Panc1 (cell line): ENCODE results near the gene CD79A. TPM values are rescaled to one million over a fixed set of nuclear protein-coding genes. Genes with fewer than 3 reads are reported as not detected.
A peak's percentile ranks its signal among the peaks of the same experiment; 100 is the strongest.

Experiments used
- ATAC-seq: fragments of 200-7000 bp; cut with Tn5 transposase; 2 replicates; pipeline ENCODE4 v1.9.1; 2020; ENCODE audit warnings: mild to moderate bottlenecking, moderate library complexity
- BruUV-seq: library from RNA; stranded (reverse); fragments of 400-500 nt; replicated peaks from 2 replicates; lab custom pipeline; 2021; lab: Mats Ljungman, UMichigan
- CTCF ChIA-PET: fragments of 300-600 bp; sonication (Branson Sonifier 250); formaldehyde crosslinking; loops from one replicate; lab custom pipeline; 2022; ENCODE audit warnings: antibody characterized with exemption; lab: Charles Lee
- POLR2A ChIA-PET: fragments of 300-600 bp; sonication (Branson Sonifier 250); formaldehyde crosslinking; loops from one replicate; lab custom pipeline; 2022; ENCODE audit warnings: antibody characterized with exemption; lab: Charles Lee
- DNase-seq: peaks from one replicate; pipeline ENCODE4 v3.0.0-alpha.2; 2010; ENCODE audit warnings: low read depth, low spot score
- H3K27ac ChIP-seq: 2 replicates; pipeline ENCODE4 v1.5.1; 2011; ENCODE audit warnings: mild to moderate bottlenecking, low read length, inconsistent platforms
- H3K27me3 ChIP-seq: fragments of 200-500 bp; sonication (Bioruptor generic); 2 replicates; pipeline ENCODE4 v1.6.0; 2014; ENCODE audit warnings: low read length, inconsistent platforms; ENCODE audit not compliant: control insufficient read depth, insufficient read depth
- H3K36me3 ChIP-seq: fragments of 200-500 bp; sonication (Bioruptor generic); 2 replicates; pipeline ENCODE4 v1.5.1; 2014; ENCODE audit warnings: inconsistent platforms, mild to moderate bottlenecking, low read length, moderate library complexity; ENCODE audit not compliant: control insufficient read depth, insufficient read depth
- H3K4me1 ChIP-seq: 2 replicates; pipeline ENCODE4 v1.5.1; 2011; ENCODE audit warnings: inconsistent platforms, mild to moderate bottlenecking, low read length, moderate library complexity; ENCODE audit not compliant: control insufficient read depth, insufficient read depth
- H3K4me3 ChIP-seq, 2 experiments: 2 replicates each; pipeline ENCODE4 v1.5.1; 2011 to 2012; ENCODE audit warnings: low read depth in 2 of 2, low read length in 2 of 2, mild to moderate bottlenecking in 2 of 2, inconsistent platforms in 1 of 2, moderate library complexity in 1 of 2
- H3K9me3 ChIP-seq: fragments of 200-500 bp; sonication (Bioruptor generic); 2 replicates; pipeline ENCODE4 v1.5.1; 2014; ENCODE audit warnings: low read depth, mild to moderate bottlenecking, inconsistent platforms, low read length, moderate library complexity; ENCODE audit not compliant: control insufficient read depth, insufficient read depth
- POLR2AphosphoS5 ChIP-seq: IDR thresholded peaks from 2 replicates; pipeline ENCODE4 v1.6.1; 2012; ENCODE audit warnings: mild to moderate bottlenecking, low read depth, low read length, moderate library complexity
- SIN3A ChIP-seq: IDR thresholded peaks from 2 replicates; pipeline ENCODE4 v1.6.1; 2012; ENCODE audit warnings: low read depth, mild to moderate bottlenecking, low read length, moderate library complexity, borderline replicate concordance; ENCODE audit not compliant: insufficient read depth
- TCF7L2 ChIP-seq: IDR thresholded peaks from 2 replicates; pipeline ENCODE4 v1.6.1; 2011; ENCODE audit warnings: mild to moderate bottlenecking, low read depth, low read length, inconsistent platforms
- in situ Hi-C: cut with HindIII; loops from 2 replicates; pipeline ENCODE4 v1.10.0; 2016; ENCODE audit warnings: low sequenced_read_pairs, low pct_unique_long_range_greater_than_20kb
- intact Hi-C: fragments of 100-400 bp; cut with micrococcal nuclease; formaldehyde crosslinking; loops from one replicate; pipeline ENCODE4 v1.10.0; 2022; ENCODE audit not compliant: unreplicated experiment
- total RNA-seq: library from RNA; stranded (reverse); gene quantifications from one replicate; pipeline ENCODE4 v1.2.1, GENCODE V29; 2021; ENCODE audit not compliant: unreplicated experiment
- TF ChIP-seq, protein P1 (sequence below), 2 experiments: IDR thresholded peaks; 2 replicates each; pipeline ENCODE4 v1.6.1; 2011 to 2012; ENCODE audit warnings: low read depth in 2 of 2, control low read depth in 1 of 2, low read length in 1 of 2, mild to moderate bottlenecking in 1 of 2, moderate library complexity in 1 of 2; ENCODE audit not compliant: insufficient read depth in 1 of 2
- TF ChIP-seq, protein P2 (sequence below): fragments of 450-650 bp; IDR thresholded peaks from 2 replicates; pipeline ENCODE4 v1.5.1; 2017; ENCODE audit warnings: mild to moderate bottlenecking

The CD79A gene
- total RNA-seq, 1 experiment from 2014 or later: 0.59 TPM

GRCh38 chr19:41863209-41863931, 13.7 kb upstream of the CD79A start:
- Histone ChIP-seq H3K27me3 (no peaks in the 10 kb centered on the region), H3K9me3 (no peaks in the 10 kb centered on the region), H3K36me3 (peaks cover 30% of the 10 kb centered on the region), H3K4me1 (peaks cover 32% of the 10 kb centered on the region), H3K4me3 (no peak overlapping the region), H3K27ac (peak overlapping the region; percentile 39; the same call in 1 of the 2 replicates)
- ATAC-seq (no peak), DNase-seq (no peak)
- intact Hi-C loops: no loop called here
- ChIA-PET CTCF (no interaction called here), POLR2A (interaction anchor here (0.6 kb wide), 1 partner anchor 98 kb away, joined by 4 read pairs; no protein-coding TSS in a partner anchor)
- BruUV-seq: no TSS peak
- TF ChIP-seq TCF7L2 (no peak), POLR2AphosphoS5 (no peak), SIN3A (no peak)
- TF ChIP-seq, protein P1, sequence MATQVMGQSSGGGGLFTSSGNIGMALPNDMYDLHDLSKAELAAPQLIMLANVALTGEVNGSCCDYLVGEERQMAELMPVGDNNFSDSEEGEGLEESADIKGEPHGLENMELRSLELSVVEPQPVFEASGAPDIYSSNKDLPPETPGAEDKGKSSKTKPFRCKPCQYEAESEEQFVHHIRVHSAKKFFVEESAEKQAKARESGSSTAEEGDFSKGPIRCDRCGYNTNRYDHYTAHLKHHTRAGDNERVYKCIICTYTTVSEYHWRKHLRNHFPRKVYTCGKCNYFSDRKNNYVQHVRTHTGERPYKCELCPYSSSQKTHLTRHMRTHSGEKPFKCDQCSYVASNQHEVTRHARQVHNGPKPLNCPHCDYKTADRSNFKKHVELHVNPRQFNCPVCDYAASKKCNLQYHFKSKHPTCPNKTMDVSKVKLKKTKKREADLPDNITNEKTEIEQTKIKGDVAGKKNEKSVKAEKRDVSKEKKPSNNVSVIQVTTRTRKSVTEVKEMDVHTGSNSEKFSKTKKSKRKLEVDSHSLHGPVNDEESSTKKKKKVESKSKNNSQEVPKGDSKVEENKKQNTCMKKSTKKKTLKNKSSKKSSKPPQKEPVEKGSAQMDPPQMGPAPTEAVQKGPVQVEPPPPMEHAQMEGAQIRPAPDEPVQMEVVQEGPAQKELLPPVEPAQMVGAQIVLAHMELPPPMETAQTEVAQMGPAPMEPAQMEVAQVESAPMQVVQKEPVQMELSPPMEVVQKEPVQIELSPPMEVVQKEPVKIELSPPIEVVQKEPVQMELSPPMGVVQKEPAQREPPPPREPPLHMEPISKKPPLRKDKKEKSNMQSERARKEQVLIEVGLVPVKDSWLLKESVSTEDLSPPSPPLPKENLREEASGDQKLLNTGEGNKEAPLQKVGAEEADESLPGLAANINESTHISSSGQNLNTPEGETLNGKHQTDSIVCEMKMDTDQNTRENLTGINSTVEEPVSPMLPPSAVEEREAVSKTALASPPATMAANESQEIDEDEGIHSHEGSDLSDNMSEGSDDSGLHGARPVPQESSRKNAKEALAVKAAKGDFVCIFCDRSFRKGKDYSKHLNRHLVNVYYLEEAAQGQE (IDR thresholded peaks at IDR 0.05; ENCODE audit: insufficient read depth in 1 of 2, low read depth in 2 of 2, low read length in 1 of 2): no peak
- TF ChIP-seq, protein P2, sequence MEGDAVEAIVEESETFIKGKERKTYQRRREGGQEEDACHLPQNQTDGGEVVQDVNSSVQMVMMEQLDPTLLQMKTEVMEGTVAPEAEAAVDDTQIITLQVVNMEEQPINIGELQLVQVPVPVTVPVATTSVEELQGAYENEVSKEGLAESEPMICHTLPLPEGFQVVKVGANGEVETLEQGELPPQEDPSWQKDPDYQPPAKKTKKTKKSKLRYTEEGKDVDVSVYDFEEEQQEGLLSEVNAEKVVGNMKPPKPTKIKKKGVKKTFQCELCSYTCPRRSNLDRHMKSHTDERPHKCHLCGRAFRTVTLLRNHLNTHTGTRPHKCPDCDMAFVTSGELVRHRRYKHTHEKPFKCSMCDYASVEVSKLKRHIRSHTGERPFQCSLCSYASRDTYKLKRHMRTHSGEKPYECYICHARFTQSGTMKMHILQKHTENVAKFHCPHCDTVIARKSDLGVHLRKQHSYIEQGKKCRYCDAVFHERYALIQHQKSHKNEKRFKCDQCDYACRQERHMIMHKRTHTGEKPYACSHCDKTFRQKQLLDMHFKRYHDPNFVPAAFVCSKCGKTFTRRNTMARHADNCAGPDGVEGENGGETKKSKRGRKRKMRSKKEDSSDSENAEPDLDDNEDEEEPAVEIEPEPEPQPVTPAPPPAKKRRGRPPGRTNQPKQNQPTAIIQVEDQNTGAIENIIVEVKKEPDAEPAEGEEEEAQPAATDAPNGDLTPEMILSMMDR: no peak
- in situ Hi-C loops: no loop called here

DNA sequence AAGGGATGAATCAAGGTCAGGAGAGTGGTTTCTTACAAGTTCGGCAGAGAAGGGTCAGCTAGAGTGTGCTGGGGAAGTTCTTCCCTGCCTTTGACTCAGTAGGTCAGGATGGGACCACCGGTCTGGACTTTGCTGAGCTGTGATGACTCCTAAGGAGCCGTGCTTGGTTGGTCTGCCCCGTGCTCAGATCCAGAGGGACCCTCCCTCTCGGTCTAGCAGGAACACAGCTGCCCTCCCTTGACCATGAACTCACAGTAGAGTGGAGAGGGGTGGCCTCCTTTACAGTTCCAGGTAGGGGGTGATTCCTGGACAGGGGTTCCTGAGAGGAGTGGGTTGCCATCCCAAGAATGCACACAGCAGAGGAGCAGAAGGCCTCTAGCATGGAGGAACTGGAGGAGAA, 12.7 kb upstream of the CD79A start:
- intact Hi-C loops (no loop called here), in situ Hi-C loops (no loop called here)
- Histone ChIP-seq H3K4me1 (peaks cover 32% of the 10 kb centered on the region), H3K27ac (0 out of 2 replicates have a peak overlapping the region, but pooled peaks have one; percentile 17), H3K36me3 (peaks cover 30% of the 10 kb centered on the region), H3K27me3 (no peaks in the 10 kb centered on the region), H3K9me3 (no peaks in the 10 kb centered on the region), H3K4me3 (no peak overlapping the region)
- no TSS peak for BruUV-seq
- ATAC-seq: no peak
- ChIA-PET CTCF (no interaction called here), POLR2A (no interaction called here)
- TF ChIP-seq SIN3A (no peak), TCF7L2 (no peak), POLR2AphosphoS5 (no peak)
- TF ChIP-seq, protein P1 (IDR thresholded peaks at IDR 0.05; ENCODE audit: insufficient read depth in 1 of 2, low read depth in 2 of 2, low read length in 1 of 2): no peak
- TF ChIP-seq, protein P2: no peak
- DNase-seq: no peak
